OCI-LY1 (cell line): ENCODE measurements around the gene ADAMTS3.

Experiments used
- CTCF ChIP-seq: fragments of 200-600 bp; sonication (generic), shearing (Covaris generic); IDR thresholded peaks from 2 replicates; pipeline ENCODE4 v1.5.1; 2017; ENCODE audit warnings: mild to moderate bottlenecking, antibody characterized with exemption, low read length, moderate library complexity, mixed read lengths
- EZH2 ChIP-seq: fragments of 200-600 bp; sonication (generic), shearing (Covaris generic); IDR thresholded peaks from 2 replicates; pipeline ENCODE4 v1.8.0; 2017; ENCODE audit warnings: borderline replicate concordance, mixed run types, mild to moderate bottlenecking, antibody characterized with exemption, low read length, moderate library complexity, mixed read lengths

- TF ChIP-seq CTCF (no peak), EZH2 (no peak)
Measured at GRCh38 chr4:72286910-72287309, 282.1 kb downstream of the ADAMTS3 start.
